GM21825 (cell line): Measurements from ENCODE around the gene KRR1.

Experiments
- ATAC-seq: cut with Tn5 transposase; IDR thresholded peaks from one replicate; pipeline ENCODE4 v1.9.1; 2021; ENCODE audit warnings: mild to moderate bottlenecking, moderate library complexity; ENCODE audit not compliant: unreplicated experiment

KRR1 gene

GRCh38 chr12:75511116-75512048 lies at the start of gene KRR1:
Gene KRR1 (minus strand): TSS chr12:75511609. CDS start chr12:75511597, 12 bp downstream.
- peak; percentile 98 for ATAC-seq

- no peak for ATAC-seq
Measured at GRCh38 chr12:75560167-75560566, 48.8 kb upstream of the KRR1 start.

GRCh38 chr12:75558287-75558686 lies 46.9 kb upstream of the KRR1 start:
- no peak for ATAC-seq

- no peak for ATAC-seq
Measured at GRCh38 chr12:75556311-75556899, 45.0 kb upstream of the KRR1 start.

GRCh38 chr12:75554556-75554880 lies 43.1 kb upstream of the KRR1 start:
- no peak for ATAC-seq

- no peak for ATAC-seq
Measured at GRCh38 chr12:75553836-75554555, 42.6 kb upstream of the KRR1 start.

GRCh38 chr12:75553398-75553797 lies 42.0 kb upstream of the KRR1 start:
- ATAC-seq: no peak

GRCh38 chr12:75551477-75551876 lies 40.1 kb upstream of the KRR1 start:
- no peak for ATAC-seq

GRCh38 chr12:75550401-75551240 lies 39.2 kb upstream of the KRR1 start:
- no peak for ATAC-seq

GRCh38 chr12:75549989-75550388 lies 38.6 kb upstream of the KRR1 start:
- ATAC-seq: no peak

GRCh38 chr12:75548879-75549278 lies 37.5 kb upstream of the KRR1 start:
- ATAC-seq: no peak

GRCh38 chr12:75545636-75546035 lies 34.2 kb upstream of the KRR1 start:
- ATAC-seq: no peak

GRCh38 chr12:75543529-75543928 lies 32.1 kb upstream of the KRR1 start:
- no peak for ATAC-seq

- no peak for ATAC-seq
Measured at GRCh38 chr12:75542942-75543341, 31.5 kb upstream of the KRR1 start.

- ATAC-seq: no peak
Measured at GRCh38 chr12:75539889-75540288, 28.5 kb upstream of the KRR1 start.

GRCh38 chr12:75533239-75533638 lies 21.8 kb upstream of the KRR1 start:
- no peak for ATAC-seq

GRCh38 chr12:75529826-75530225 lies 18.4 kb upstream of the KRR1 start:
- ATAC-seq: no peak

- ATAC-seq: no peak
Measured at GRCh38 chr12:75529316-75529715, 17.9 kb upstream of the KRR1 start.

- ATAC-seq: no peak
Measured at GRCh38 chr12:75528692-75529091, 17.3 kb upstream of the KRR1 start.

GRCh38 chr12:75528272-75528671 lies 16.9 kb upstream of the KRR1 start:
- ATAC-seq: no peak
